Spinal cord (tissue), 10 donors: ENCODE results near the gene ATG16L2. TPM values are rescaled to one million over a fixed set of nuclear protein-coding genes. Genes with fewer than 3 reads are reported as not detected.
"Not testable (repeated sequence)": the region's sequence is repeated elsewhere in the genome, so short reads cannot be mapped to it uniquely, and the experiment has no call there.

Experiments
- DNase-seq, 6 donors: peaks; one replicate each; pipeline versions ENCODE4 v3.0.0 to v3.0.0-alpha.2; 2013 to 2015; ENCODE audit warnings: low spot score in 6 of 6, low read depth in 4 of 6
- H3K27ac ChIP-seq: one replicate; pipeline ENCODE4 v1.5.1; 2013; ENCODE audit warnings: low read depth, low read length, control low read depth
- H3K27me3 ChIP-seq: one replicate; pipeline ENCODE4 v1.6.1; 2013; ENCODE audit warnings: low read length; ENCODE audit not compliant: control insufficient read depth, insufficient read depth
- H3K36me3 ChIP-seq: one replicate; pipeline ENCODE4 v1.6.1; 2013; ENCODE audit warnings: low read length; ENCODE audit not compliant: control insufficient read depth, insufficient read depth
- H3K4me1 ChIP-seq: one replicate; pipeline ENCODE4 v1.6.1; 2013; ENCODE audit warnings: low read length; ENCODE audit not compliant: control insufficient read depth, insufficient read depth
- H3K4me3 ChIP-seq: one replicate; pipeline ENCODE4 v1.5.1; 2013; ENCODE audit warnings: low read depth, low read length, control low read depth
- H3K9me3 ChIP-seq: one replicate; pipeline ENCODE4 v1.6.1; 2013; ENCODE audit warnings: low read length; ENCODE audit not compliant: control insufficient read depth, insufficient read depth
- WGBS: methylation state at CpG from one replicate; pipeline ENCODE4 v1.1.5; 2013; ENCODE audit warnings: missing lambda C conversion rate; ENCODE audit not compliant: insufficient coverage; 5-methylcytosine and 5-hydroxymethylcytosine counted together
- polyA plus RNA-seq, 2 donors: library from polyadenylated mRNA; unstranded; fragments of 120-200 nt; gene quantifications; one replicate each; pipeline ENCODE4 v1.2.1, GENCODE V29; 2013; ENCODE audit not compliant: insufficient read length in 2 of 2
- total RNA-seq, 2 donors: library from RNA; depleted of rRNA in 1 of 2; stranded (reverse); fragments of 120-200 nt in 1 of 2; fragments of >200 nt in 1 of 2; gene quantifications; one replicate each; pipeline versions ENCODE4 v1.2.3 to v1.2.4, GENCODE V29; 2013 to 2014
- donor health status: healthy.

The ATG16L2 gene
- total and polyA plus RNA-seq, 4 donors = 12.5 to 32.2 (median 21.9) TPM

- Histone ChIP-seq H3K27me3 (no peaks in the 10 kb centered on the region), H3K4me1 (no peaks in the 10 kb centered on the region), H3K36me3 (peaks cover 3% of the 10 kb centered on the region), H3K4me3 (no peak overlapping the region), H3K9me3 (no peaks in the 10 kb centered on the region), H3K27ac (no peak overlapping the region)
- no peak for DNase-seq
- WGBS = 74% methylated on average over 2 of the region's 3 CpGs
Observed at GRCh38 chr11:72856065-72856464, 41.9 kb downstream of the ATG16L2 start.

DNA sequence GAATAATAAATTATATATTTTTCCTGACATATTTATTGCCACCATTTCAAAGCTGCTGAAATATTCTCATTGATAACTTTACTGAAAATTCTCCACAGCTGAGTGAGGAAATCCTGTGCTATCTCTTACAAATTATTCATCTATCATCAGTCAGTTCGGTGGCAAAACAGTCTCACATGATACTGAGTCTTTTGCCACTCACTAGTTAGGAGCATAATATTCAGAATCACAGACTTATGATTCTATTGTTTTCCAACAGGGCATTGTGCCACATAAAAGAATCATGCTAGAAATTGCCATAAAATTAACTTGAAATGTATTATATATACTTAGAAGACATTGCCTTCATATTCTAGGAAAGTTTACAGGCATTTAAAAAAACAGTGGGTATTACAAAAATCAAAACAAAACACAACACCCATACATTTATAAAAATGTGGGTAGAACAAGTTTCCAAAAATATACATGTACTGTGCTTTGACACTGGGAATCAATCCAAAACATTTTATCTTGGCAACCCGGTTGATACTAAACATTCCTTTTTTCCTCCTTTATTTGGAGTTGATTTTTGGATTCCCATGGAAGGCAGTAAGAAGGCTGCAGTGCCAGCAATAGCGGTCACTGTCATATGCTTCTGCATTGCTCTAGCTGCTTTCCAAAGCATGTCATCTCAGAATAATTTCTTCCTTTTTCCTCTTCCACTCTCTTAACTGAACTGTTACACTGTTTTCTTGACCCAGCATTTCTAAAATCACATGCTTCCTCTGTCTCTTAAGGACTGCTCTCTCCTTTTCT, 42.5 kb downstream of the ATG16L2 start:
- H3K27ac ChIP-seq = no peak overlapping the region
- H3K27me3 ChIP-seq = no peaks in the 10 kb centered on the region
- no peak overlapping the region for H3K4me3 ChIP-seq
- 44% methylated on average over 2 of the region's 3 CpGs for WGBS
- no peaks in the 10 kb centered on the region for H3K9me3 ChIP-seq
- H3K4me1 ChIP-seq = no peaks in the 10 kb centered on the region
- peaks cover 3% of the 10 kb centered on the region for H3K36me3 ChIP-seq
- DNase-seq = peak in 1 of 6 donors; percentile 28

GRCh38 chr11:72858267-72858666, 44.1 kb downstream of the ATG16L2 start:
- no CpG with 5 or more reads among the region's 2 CpGs for WGBS
- H3K27ac ChIP-seq, H3K27me3 ChIP-seq, H3K4me1 ChIP-seq, H3K4me3 ChIP-seq, DNase-seq, H3K36me3 ChIP-seq, H3K9me3 ChIP-seq: not testable (repeated sequence)

DNA sequence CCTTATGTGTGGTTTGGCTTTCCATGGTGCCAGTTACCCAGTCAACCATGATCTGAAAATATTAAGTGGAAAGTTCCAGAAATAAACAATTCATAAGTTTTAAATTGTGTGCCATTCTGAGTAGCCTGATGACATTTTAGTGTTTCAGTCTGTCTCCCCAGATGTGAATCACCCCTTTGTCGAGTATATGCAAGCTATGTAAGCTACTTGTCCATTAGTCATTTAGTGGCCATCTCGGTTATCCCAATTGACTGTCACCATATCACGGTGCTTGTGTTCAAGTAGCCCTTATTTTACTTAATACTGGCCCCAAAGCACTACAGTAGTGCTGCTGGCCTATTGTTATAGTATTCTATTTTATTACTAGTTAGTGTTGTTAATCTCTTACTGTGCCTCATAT, 44.9 kb downstream of the ATG16L2 start:
- H3K4me3 ChIP-seq = no peak overlapping the region
- no peaks in the 10 kb centered on the region for H3K4me1 ChIP-seq
- WGBS = 100% methylated on average over 1 of the region's 3 CpGs
- no peaks in the 10 kb centered on the region for H3K9me3 ChIP-seq
- H3K27ac ChIP-seq = no peak overlapping the region
- no peaks in the 10 kb centered on the region for H3K27me3 ChIP-seq
- DNase-seq = no peak
- H3K36me3 ChIP-seq = peaks cover 3% of the 10 kb centered on the region

- WGBS = 90% methylated on average over 3 of the region's 4 CpGs
- Histone ChIP-seq H3K4me1 (no peaks in the 10 kb centered on the region), H3K36me3 (peaks cover 3% of the 10 kb centered on the region), H3K9me3 (no peaks in the 10 kb centered on the region), H3K27me3 (no peaks in the 10 kb centered on the region), H3K4me3 (no peak overlapping the region), H3K27ac (no peak overlapping the region)
- no peak for DNase-seq
Observed at GRCh38 chr11:72860010-72860409, 45.8 kb downstream of the ATG16L2 start.

DNA sequence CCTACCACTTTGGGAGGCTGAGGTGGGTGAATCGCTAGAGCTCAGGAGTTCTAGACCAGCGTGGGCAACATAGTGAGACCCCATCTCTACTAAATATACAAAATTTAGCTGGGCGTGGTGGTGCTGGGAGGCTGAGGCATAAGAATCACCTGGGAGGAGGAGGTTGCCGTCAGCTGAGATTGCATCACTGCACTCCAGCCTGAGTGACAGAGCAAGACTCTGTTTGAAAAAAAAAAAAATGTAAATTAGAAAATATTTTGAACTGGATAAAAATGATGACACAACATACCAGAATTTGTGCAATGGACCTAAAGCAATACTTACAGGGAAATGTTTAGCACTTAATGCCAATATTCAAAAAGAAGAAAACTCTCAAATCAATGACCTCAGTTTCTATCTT, 46.4 kb downstream of the ATG16L2 start:
- Histone ChIP-seq H3K27ac (no peak overlapping the region), H3K4me1 (no peaks in the 10 kb centered on the region), H3K36me3 (peaks cover 3% of the 10 kb centered on the region), H3K4me3 (no peak overlapping the region), H3K27me3 (no peaks in the 10 kb centered on the region), H3K9me3 (no peaks in the 10 kb centered on the region)
- no CpG with 5 or more reads among the region's 4 CpGs for WGBS
- no peak for DNase-seq

- Histone ChIP-seq H3K27ac (no peak overlapping the region), H3K27me3 (no peaks in the 10 kb centered on the region), H3K4me1 (no peaks in the 10 kb centered on the region), H3K4me3 (no peak overlapping the region), H3K9me3 (no peaks in the 10 kb centered on the region), H3K36me3 (peaks cover 3% of the 10 kb centered on the region)
- DNase-seq = no peak
- no CpG with 5 or more reads among the region's 1 CpG for WGBS
Observed at GRCh38 chr11:72863091-72863490, 48.9 kb downstream of the ATG16L2 start.

GRCh38 chr11:72863916-72864315, 49.7 kb downstream of the ATG16L2 start:
- H3K27me3 ChIP-seq = no peaks in the 10 kb centered on the region
- H3K36me3 ChIP-seq = peaks cover 3% of the 10 kb centered on the region
- H3K4me1 ChIP-seq = no peaks in the 10 kb centered on the region
- WGBS = 87% methylated on average over 1 of the region's 1 CpG
- H3K4me3 ChIP-seq = no peak overlapping the region
- DNase-seq = no peak
- no peak overlapping the region for H3K27ac ChIP-seq
- H3K9me3 ChIP-seq = no peaks in the 10 kb centered on the region

GRCh38 chr11:72864702-72865655, 50.8 kb downstream of the ATG16L2 start:
- 89% methylated on average over 1 of the region's 5 CpGs for WGBS

More at GRCh38 chr11:72864702-72865655, 50.8 kb downstream of the ATG16L2 start:
- no peaks in the 10 kb centered on the region for H3K4me1 ChIP-seq
- no peaks in the 10 kb centered on the region for H3K9me3 ChIP-seq
- H3K4me3 ChIP-seq = no peak overlapping the region
- H3K36me3 ChIP-seq = peaks cover 3% of the 10 kb centered on the region
- no peak overlapping the region for H3K27ac ChIP-seq
- peak in 2 of 6 donors; percentile 35 to 60 for DNase-seq
- no peaks in the 10 kb centered on the region for H3K27me3 ChIP-seq
